AG04450 (cell line): Measurements from ENCODE around the gene ADIPOQ. TPM values are rescaled to one million over a fixed set of nuclear protein-coding genes. Genes with fewer than 3 reads are reported as not detected.
"Not testable (repeated sequence)": the region's sequence is repeated elsewhere in the genome, so short reads cannot be mapped to it uniquely, and the experiment has no call there.

Experiments used
- CTCF ChIA-PET: fragments of 300-600, 350-600 bp; formaldehyde crosslinking; extraction: SDS; loops from one replicate; lab custom pipeline; 2022; ENCODE audit warnings: antibody characterized with exemption, inconsistent platforms; lab: Charles Lee
- POLR2A ChIA-PET: fragments of 350-600 bp; formaldehyde crosslinking; extraction: SDS; loops from one replicate; lab custom pipeline; 2021; ENCODE audit warnings: antibody characterized with exemption, inconsistent platforms; lab: Yijun Ruan, JAX
- DNase-seq: peaks from one replicate; pipeline ENCODE4 v3.0.0-alpha.2; 2011; ENCODE audit warnings: low read depth, low spot score
- H3K27ac ChIP-seq: one replicate; pipeline ENCODE4 v1.5.1; 2012; ENCODE audit warnings: low read depth, low read length, control low read depth
- H3K27me3 ChIP-seq: one replicate; pipeline ENCODE4 v1.6.0; 2012; ENCODE audit warnings: low read length; ENCODE audit not compliant: control insufficient read depth, insufficient read depth
- H3K4me3 ChIP-seq: 2 replicates; pipeline ENCODE4 v1.5.1; 2011; ENCODE audit warnings: mild to moderate bottlenecking, low read depth, low read length, control low read depth
- H3K9me3 ChIP-seq: 2 replicates; pipeline ENCODE4 v1.5.1; 2012; ENCODE audit warnings: low read length; ENCODE audit not compliant: control insufficient read depth, insufficient read depth
- polyA minus RNA-seq: library from RNA; depleted of rRNA, polyadenylated mRNA; stranded (reverse); fragments of >200 nt; gene quantifications from 2 replicates; pipeline ENCODE4 v1.2.3, GENCODE V29; 2011; rRNA and poly(A)+ RNA removed
- polyA plus RNA-seq: library from polyadenylated mRNA; depleted of rRNA; stranded (reverse); fragments of >200 nt; gene quantifications from 2 replicates; pipeline ENCODE4 v1.2.3, GENCODE V29; 2011; rRNA removed
- TF ChIP-seq, protein P1 (sequence below): IDR thresholded peaks from 2 replicates; pipeline ENCODE4 v1.5.1; 2011; ENCODE audit warnings: low read depth, low read length, control low read depth, inconsistent platforms

The ADIPOQ gene
- polyA plus RNA-seq (not detected in 2 replicates), polyA minus RNA-seq (not detected in 2 replicates)

DNA sequence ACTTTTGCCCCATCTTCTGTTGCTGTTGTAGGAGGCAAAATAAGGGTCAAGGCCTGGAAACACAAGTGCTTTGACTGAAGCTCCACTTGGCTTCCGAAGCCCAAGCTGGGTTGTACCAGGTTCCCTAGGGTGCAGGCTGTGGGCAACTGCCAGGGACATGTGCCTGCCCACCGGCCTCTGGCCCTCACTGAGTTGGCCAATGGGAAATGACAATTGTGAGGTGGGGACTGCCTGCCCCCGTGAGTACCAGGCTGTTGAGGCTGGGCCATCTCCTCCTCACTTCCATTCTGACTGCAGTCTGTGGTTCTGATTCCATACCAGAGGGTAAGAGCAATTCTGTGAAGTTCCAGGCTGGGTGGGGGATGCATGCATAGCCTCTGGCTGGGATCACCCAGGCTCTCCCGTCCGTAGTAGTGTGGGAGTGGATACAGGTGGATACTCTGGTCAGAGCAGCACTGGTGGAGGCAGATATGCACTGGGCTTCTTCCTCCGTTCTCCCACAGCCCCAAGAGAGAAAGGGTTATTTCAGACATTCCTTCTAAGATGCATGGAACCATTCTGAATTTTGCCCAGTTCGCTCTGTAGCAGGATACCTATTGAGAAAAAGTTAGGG is at the start of gene ADIPOQ:
Gene ADIPOQ, plus strand, starts transcription at position 285 of the 613 bp plus-strand sequence. CDS start 10,349 bp downstream, outside the sequence.
- peaks cover 34% of the 10 kb centered on the region for H3K27me3 ChIP-seq
- H3K27ac ChIP-seq, result no peak within 1 kb of the TSS
- no peak for DNase-seq
- ChIA-PET POLR2A (no interaction called here), CTCF (no interaction called here)
- no peak within 1 kb of the TSS for H3K4me3 ChIP-seq
- H3K9me3 ChIP-seq, result no peaks in the 10 kb centered on the region
- TF ChIP-seq, protein P1, sequence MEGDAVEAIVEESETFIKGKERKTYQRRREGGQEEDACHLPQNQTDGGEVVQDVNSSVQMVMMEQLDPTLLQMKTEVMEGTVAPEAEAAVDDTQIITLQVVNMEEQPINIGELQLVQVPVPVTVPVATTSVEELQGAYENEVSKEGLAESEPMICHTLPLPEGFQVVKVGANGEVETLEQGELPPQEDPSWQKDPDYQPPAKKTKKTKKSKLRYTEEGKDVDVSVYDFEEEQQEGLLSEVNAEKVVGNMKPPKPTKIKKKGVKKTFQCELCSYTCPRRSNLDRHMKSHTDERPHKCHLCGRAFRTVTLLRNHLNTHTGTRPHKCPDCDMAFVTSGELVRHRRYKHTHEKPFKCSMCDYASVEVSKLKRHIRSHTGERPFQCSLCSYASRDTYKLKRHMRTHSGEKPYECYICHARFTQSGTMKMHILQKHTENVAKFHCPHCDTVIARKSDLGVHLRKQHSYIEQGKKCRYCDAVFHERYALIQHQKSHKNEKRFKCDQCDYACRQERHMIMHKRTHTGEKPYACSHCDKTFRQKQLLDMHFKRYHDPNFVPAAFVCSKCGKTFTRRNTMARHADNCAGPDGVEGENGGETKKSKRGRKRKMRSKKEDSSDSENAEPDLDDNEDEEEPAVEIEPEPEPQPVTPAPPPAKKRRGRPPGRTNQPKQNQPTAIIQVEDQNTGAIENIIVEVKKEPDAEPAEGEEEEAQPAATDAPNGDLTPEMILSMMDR, result no peak

DNA sequence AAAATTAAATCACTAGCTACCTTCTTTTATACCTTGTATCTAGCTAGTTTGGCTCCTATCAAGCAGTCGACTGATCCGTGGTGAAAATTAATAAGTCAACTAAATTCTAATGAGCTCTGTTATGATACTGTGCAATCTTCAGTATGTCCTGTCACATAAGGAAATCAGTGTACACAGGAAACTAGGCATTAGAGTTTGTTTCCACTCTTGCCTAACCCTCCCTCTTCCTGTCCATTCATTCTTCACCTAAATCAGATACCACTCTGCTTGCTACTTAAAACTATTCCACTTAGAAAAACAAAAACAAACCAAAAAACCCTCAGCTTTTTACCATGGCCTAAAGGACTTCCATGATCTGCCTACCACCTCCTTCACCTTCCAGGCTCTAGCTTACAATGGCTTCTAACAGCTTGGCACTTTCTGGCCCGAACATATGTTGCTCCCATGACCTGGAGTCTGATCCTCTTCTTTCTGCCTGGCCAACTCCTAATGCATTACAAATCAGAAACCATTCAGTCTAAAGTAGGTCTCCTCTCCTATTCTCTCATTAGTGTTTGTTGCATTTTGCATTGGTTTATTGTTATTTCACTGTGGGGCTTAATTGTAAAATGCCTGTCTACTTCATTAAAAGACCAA is 44.2 kb upstream of the ADIPOQ start:
- no peaks in the 10 kb centered on the region for H3K9me3 ChIP-seq
- CTCF ChIA-PET, result interaction anchor here (0.9 to 1.7 kb wide), 2 partner anchors 24 to 184 kb away, joined by 5 to 9 read pairs; no protein-coding TSS in a partner anchor
- no peaks in the 10 kb centered on the region for H3K27me3 ChIP-seq
- TF ChIP-seq, protein P1, result no peak
- H3K4me3 ChIP-seq, result no peak overlapping the region
- no peak overlapping the region for H3K27ac ChIP-seq
- POLR2A ChIA-PET, result interaction anchor here (1.7 kb wide), 1 partner anchor 15 kb away, joined by 10 read pairs; the partner anchor contains the start of gene EIF4A2
- no peak for DNase-seq

DNA sequence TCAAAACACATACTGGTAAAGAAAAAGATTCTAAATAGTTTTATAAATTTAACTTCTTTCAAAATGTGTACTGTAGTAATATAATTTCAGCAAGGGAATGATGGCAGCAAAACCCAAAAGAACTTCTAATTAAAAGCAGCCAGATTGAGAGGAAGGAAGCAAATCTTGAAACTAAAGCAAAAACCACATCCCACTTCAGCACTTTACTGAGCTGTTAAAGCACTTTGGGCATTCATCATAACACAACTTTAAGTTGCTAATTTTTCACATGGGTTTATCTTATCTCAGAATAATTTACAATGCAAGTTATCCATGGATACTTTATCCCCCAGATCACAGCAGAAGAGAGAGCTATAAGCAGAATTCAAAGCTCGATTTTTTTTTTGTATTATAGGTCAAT is 42.2 kb upstream of the ADIPOQ start:
- TF ChIP-seq, protein P1, result no peak
- Histone ChIP-seq H3K4me3 (no peak overlapping the region), H3K27me3 (no peaks in the 10 kb centered on the region), H3K9me3 (no peaks in the 10 kb centered on the region), H3K27ac (no peak overlapping the region)
- no peak for DNase-seq
- ChIA-PET POLR2A (no interaction called here), CTCF (interaction anchor here (0.6 to 1.1 kb wide), 2 partner anchors 21 to 605 kb away, joined by 3 to 8 read pairs; no protein-coding TSS in a partner anchor)

DNA sequence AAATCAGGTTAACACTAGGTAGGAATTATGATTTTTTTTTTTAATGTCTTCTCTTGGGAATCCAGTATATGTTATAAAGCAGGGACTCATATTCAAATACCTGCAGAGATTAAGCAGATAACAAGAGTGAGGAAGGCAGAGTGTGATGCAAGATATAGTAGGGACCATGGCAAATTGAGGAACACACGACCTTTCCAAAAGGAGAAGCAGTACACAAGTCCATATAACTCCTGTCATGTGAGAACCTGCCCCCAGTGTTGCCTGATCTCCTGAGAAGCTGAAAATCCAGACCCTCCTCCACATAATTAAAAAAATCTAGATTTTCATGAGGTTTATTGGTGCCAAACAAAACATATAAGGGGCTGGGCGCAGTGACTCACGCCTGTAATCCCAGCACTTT is 39.8 kb upstream of the ADIPOQ start:
- CTCF ChIA-PET, result no interaction called here
- TF ChIP-seq, protein P1, result no peak
- DNase-seq, result no peak
- no peaks in the 10 kb centered on the region for H3K27me3 ChIP-seq
- H3K4me3 ChIP-seq, result no peak overlapping the region
- H3K9me3 ChIP-seq, result no peaks in the 10 kb centered on the region; the same call in 1 of the 2 replicates
- POLR2A ChIA-PET, result no interaction called here
- H3K27ac ChIP-seq, result no peak overlapping the region

DNA sequence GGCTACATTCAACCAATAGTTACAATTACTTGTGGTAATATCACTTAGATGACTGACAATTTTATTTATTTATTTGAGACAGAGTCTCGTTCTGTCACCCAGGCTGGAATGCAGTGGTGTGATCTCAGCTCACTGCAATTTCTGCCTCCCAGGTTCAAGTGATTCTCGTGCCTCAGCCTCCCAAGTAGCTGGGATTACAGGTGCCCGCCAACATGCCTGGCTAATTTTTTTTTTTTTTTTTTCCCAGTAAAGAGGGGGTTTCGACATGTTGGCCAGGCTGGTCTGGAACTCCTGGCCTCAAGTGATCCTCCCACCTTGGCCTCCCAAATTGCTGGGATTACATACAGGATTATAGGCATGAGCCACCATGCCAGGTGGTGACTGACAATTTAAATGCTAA is 39.1 kb upstream of the ADIPOQ start:
- H3K27me3 ChIP-seq, H3K4me3 ChIP-seq, H3K9me3 ChIP-seq, H3K27ac ChIP-seq, DNase-seq, POLR2A ChIA-PET: not testable (repeated sequence)
- CTCF ChIA-PET, result interaction anchor here (3.2 kb wide), 1 partner anchor 18 kb away, joined by 14 read pairs; no protein-coding TSS in a partner anchor
